Heart right ventricle (tissue), 16 donors: ENCODE results near the gene ELL. TPM values are rescaled to one million over a fixed set of nuclear protein-coding genes. Genes with fewer than 3 reads are reported as not detected.
A peak's percentile ranks its signal among the peaks of the same experiment; 100 is the strongest.
"Not testable (repeated sequence)": the region's sequence is repeated elsewhere in the genome, so short reads cannot be mapped to it uniquely, and the experiment has no call there.

Experiments used
- ATAC-seq, 8 donors: fragments of 200-7000 bp; cut with Tn5 transposase; one replicate each; pipeline ENCODE4 v1.9.1; 2020; ENCODE audit warnings: mild to moderate bottlenecking in 8 of 8, moderate library complexity in 8 of 8, moderate number of reproducible peaks in 1 of 8
- DNase-seq, 2 donors: peaks; one replicate each; pipeline ENCODE4 v3.0.0-alpha.2; 2020
- H3K27ac ChIP-seq, 10 donors: fragments of 200-600 bp; sonication (generic) in 2 of 10; one replicate each; pipeline versions ENCODE4 v1.5.0 to v1.8.0; 2020 to 2022; ENCODE audit warnings: mild to moderate bottlenecking in 3 of 10
- H3K27me3 ChIP-seq, 7 donors: fragments of 200-600 bp; one replicate each; pipeline ENCODE4 v1.8.0; 2021 to 2022; ENCODE audit warnings: mild to moderate bottlenecking in 2 of 7
- H3K36me3 ChIP-seq, 9 donors: fragments of 200-600 bp; sonication (generic) in 1 of 9; one replicate each; pipeline versions ENCODE4 v1.5.0 to v1.8.0; 2020 to 2022; ENCODE audit warnings: mild to moderate bottlenecking in 2 of 9
- H3K4me1 ChIP-seq, 9 donors: fragments of 200-600 bp; sonication (generic) in 1 of 9; one replicate each; pipeline versions ENCODE4 v1.5.0 to v1.8.0; 2020 to 2022; ENCODE audit warnings: mild to moderate bottlenecking in 4 of 9
- H3K4me3 ChIP-seq, 10 donors: fragments of 200-600 bp; sonication (generic) in 2 of 10; one replicate each; pipeline versions ENCODE4 v1.5.0 to v1.8.0; 2020 to 2022; ENCODE audit warnings: mild to moderate bottlenecking in 7 of 10, moderate library complexity in 2 of 10
- H3K9me3 ChIP-seq, 11 donors: fragments of 200-600 bp in 10 of 11; sonication (generic) in 2 of 11; one replicate each; pipeline versions ENCODE4 v1.5.0 to v1.8.0; 2013 to 2022; ENCODE audit warnings: mild to moderate bottlenecking in 2 of 11, control low read depth in 1 of 11, moderate library complexity in 1 of 11
- CTCF ChIP-seq, 9 donors: fragments of 200-600 bp; sonication (generic) in 2 of 9; IDR thresholded peaks; one replicate each; pipeline versions ENCODE4 v1.5.0 to v1.8.0; 2021 to 2022; ENCODE audit warnings: antibody characterized with exemption in 9 of 9, mild to moderate bottlenecking in 5 of 9, moderate library complexity in 1 of 9
- WGBS, 2 donors: extraction: QIAGEN DNeasy Blood & Tissue Kit; methylation state at CpG; one replicate each; pipeline ENCODE4 v1.1.7; 2013; ENCODE audit warnings: inconsistent platforms in 1 of 2; 5-methylcytosine and 5-hydroxymethylcytosine counted together
- intact Hi-C, 10 donors: fragments of 100-400 bp; cut with DNase I; formaldehyde crosslinking; loops; one replicate each; pipeline versions ENCODE4 v1.11.1 to v1.14.2; 2022
- polyA plus RNA-seq, 2 donors: library from polyadenylated mRNA; stranded (reverse); fragments of 200-250 nt; gene quantifications; one replicate each; pipeline ENCODE4 v1.2.3, GENCODE V29; 2013
- total RNA-seq, 10 donors: library from RNA; stranded (reverse); fragmentation: NEBNext Ultra II Directional in 3 of 10; extraction: Animal tissue kit (Norgen Biotek cat#: 25700) in 3 of 10; gene quantifications; one replicate each; pipeline versions ENCODE4 v1.2.1 to v1.2.4, GENCODE V29; 2021 to 2023
- donor health status: Arrhythmogenic right ventricular cardiomyopathy.
- donor health status: ischemic (EF 13 %, LVEDD 7.1; RV severe dilation, severe dysfunction).
- donor health status: healthy with polysubstance abuse.
- donor health status: DM: no; HTN: yes; CAD: no.
- donor health status: DM: no; HTN: no; CAD: no.
- donor health status: ischemic (EF 25% LVEDD 6.9; RV normal size, moderate dysfunction).
- donor health status: ischemic (EF 25% LVEDD 5.7; RV mildly dilated, moderate dysfunction).
- donor health status: healthy.
- donor health status: DM: yes; HTN: yes; CAD: no.
- donor health status: Ischemic cardiomyopathy.
- donor health status: ischemic (EF 35%, LVEDD 5.7; RV mildly dilated, moderate dysfunction).
- donor health status: nonischemic (EF 11% LVEDD 7.7; RV severe dilation, severe dysfunction).
- donor health status: DM: yes; HTN: yes; CAD: no.
- donor health status: PGD.
- donor health status: ischemic (EF 29% LVEDD 5.4; RV normal size, mild dysfunction).
- donor health status: nonischemic (EF 23%, LVEDD 6.1; RV moderate dilation, normal function).

ELL gene
- total and polyA plus RNA-seq, 12 donors: 4.0 to 13.1 (median 6.8) TPM

- H3K27ac ChIP-seq: peak overlapping the region; percentile 78 to 94 (median 90)
- no peaks in the 10 kb centered on the region for H3K27me3 ChIP-seq
- ATAC-seq: peak in 5 of 8 donors; percentile 4 to 23 (median 15)
- H3K4me1 ChIP-seq: peaks cover 8 to 20% (median 16%) of the 10 kb centered on the region in 9 donors
- intact Hi-C loops: loop anchor here in 1 of 10 donors (2.0 kb wide), 1 partner anchor 19 kb away; the partner anchor contains the start of gene ELL
- H3K36me3 ChIP-seq: peaks cover 0 to 44% (median 28%) of the 10 kb centered on the region in 9 donors
- no peak for DNase-seq
- no peak for TF ChIP-seq CTCF (IDR thresholded peaks at IDR 0.05)
- WGBS, 2 donors: 18 to 21% methylated on average over 11 of the region's 11 CpGs
- H3K9me3 ChIP-seq: no peaks in the 10 kb centered on the region
- peak overlapping the region; percentile 26 to 85 (median 60) for H3K4me3 ChIP-seq
Measured at GRCh38 chr19:18541992-18542940, 20.4 kb upstream of the ELL start.

- Histone ChIP-seq H3K4me3 (peak overlapping the region in 1 of 10 donors; percentile 67), H3K4me1 (peaks cover 8 to 20% (median 16%) of the 10 kb centered on the region in 9 donors), H3K27me3 (no peaks in the 10 kb centered on the region), H3K9me3 (no peaks in the 10 kb centered on the region), H3K36me3 (peaks cover 0 to 52% (median 36%) of the 10 kb centered on the region in 9 donors), H3K27ac (peak overlapping the region in 2 of 10 donors; percentile 93 to 94)
- ATAC-seq: no peak
- DNase-seq: no peak
- 82 to 85% methylated on average over 21 of the region's 21 CpGs for WGBS, 2 donors
- no peak for TF ChIP-seq CTCF (IDR thresholded peaks at IDR 0.05)
- intact Hi-C loops: no loop called here
Measured at GRCh38 chr19:18541258-18541991, 19.6 kb upstream of the ELL start.

GRCh38 chr19:18540200-18540599 lies 18.3 kb upstream of the ELL start:
- H3K9me3 ChIP-seq, DNase-seq, H3K4me3 ChIP-seq, ATAC-seq, H3K27me3 ChIP-seq, intact Hi-C loops, H3K27ac ChIP-seq: not testable (repeated sequence)
- peaks cover 0 to 64% (median 45%) of the 10 kb centered on the region in 9 donors for H3K36me3 ChIP-seq
- WGBS, 2 donors: 97 to 100% methylated on average over 1 of the region's 1 CpG
- H3K4me1 ChIP-seq: peaks cover 8 to 20% (median 16%) of the 10 kb centered on the region in 9 donors

GRCh38 chr19:18539372-18539771 lies 17.5 kb upstream of the ELL start:
- WGBS, 2 donors: 96% methylated on average over 19 of the region's 19 CpGs
- H3K36me3 ChIP-seq: peaks cover 0 to 72% (median 45%) of the 10 kb centered on the region in 9 donors
- H3K4me1 ChIP-seq: peaks cover 8 to 17% (median 16%) of the 10 kb centered on the region in 9 donors
- H3K9me3 ChIP-seq: no peaks in the 10 kb centered on the region
- H3K4me3 ChIP-seq: no peak overlapping the region
- no peak for TF ChIP-seq CTCF (IDR thresholded peaks at IDR 0.05)
- DNase-seq (no peak), ATAC-seq (no peak)
- no peaks in the 10 kb centered on the region for H3K27me3 ChIP-seq
- intact Hi-C loops: no loop called here
- no peak overlapping the region for H3K27ac ChIP-seq
